Spleen (tissue), 7 donors: ENCODE data around the gene TMEM245.

ENCODE experiments used
- CTCF ChIP-seq, 11 experiments: fragments of 200-600 bp in 7 of 11; fragments of 450-650 bp in 4 of 11; sonication (generic) in 4 of 11; IDR thresholded peaks in 8 of 11; conservative IDR thresholded peaks in 3 of 11; 1 replicate in 7 of 11; 2 replicates in 4 of 11; pipeline versions ENCODE4 v1.4.0 to v1.8.0; 2016 to 2021; ENCODE audit warnings: antibody characterized with exemption in 11 of 11, inconsistent platforms in 4 of 11, mild to moderate bottlenecking in 1 of 11
- POLR2AphosphoS5 ChIP-seq, 3 donors: sonication (generic); formaldehyde crosslinking; IDR thresholded peaks; one replicate each; pipeline ENCODE4 v1.5.1; 2017; ENCODE audit warnings: antibody characterized with exemption in 3 of 3
- donor health status: DM: no; HTN: no; CAD: no; lungs with moderate emphysema.
- donor health status: DM: no; HTN: no; CAD: no.
- donor health status: DM: no; HTN: no; CAD: no.

GRCh38 chr9:109027176-109027575 is 92.6 kb downstream of the TMEM245 start:
- TF ChIP-seq POLR2AphosphoS5 (IDR thresholded peaks at IDR 0.05) (no peak), CTCF (IDR thresholded peaks at IDR 0.05 in 8 of 11, conservative IDR thresholded peaks at IDR 0.05 in 3 of 11) (no peak)
